Liver (tissue), 9 donors: ENCODE results near the gene RARB. TPM values are rescaled to one million over a fixed set of nuclear protein-coding genes. Genes with fewer than 3 reads are reported as not detected.

Experiments used
- DNase-seq: peaks from one replicate; pipeline ENCODE4 v3.0.0-alpha.2; 2017; ENCODE audit warnings: low spot score
- H3K27ac ChIP-seq, 2 donors: one replicate each; pipeline ENCODE4 v1.7.0; 2013; ENCODE audit warnings: inconsistent platforms in 2 of 2, low read length in 2 of 2, control low read depth in 1 of 2, low read depth in 1 of 2, mild to moderate bottlenecking in 1 of 2
- H3K27me3 ChIP-seq, 4 donors: one replicate each; pipeline versions ENCODE4 v1.6.1 to v1.7.0; 2013; ENCODE audit warnings: low read length in 3 of 4, inconsistent platforms in 1 of 4, mild to moderate bottlenecking in 1 of 4, moderate library complexity in 1 of 4; ENCODE audit not compliant: control insufficient read depth in 4 of 4, insufficient read depth in 4 of 4
- H3K36me3 ChIP-seq, 4 donors: one replicate each; pipeline versions ENCODE4 v1.6.1 to v1.7.0; 2013; ENCODE audit warnings: low read length in 3 of 4, mild to moderate bottlenecking in 3 of 4, low read depth in 1 of 4, moderate library complexity in 1 of 4; ENCODE audit not compliant: control insufficient read depth in 4 of 4, insufficient read depth in 3 of 4
- H3K4me1 ChIP-seq, 4 donors: one replicate each; pipeline versions ENCODE4 v1.6.1 to v1.7.0; 2013; ENCODE audit warnings: low read length in 3 of 4, mild to moderate bottlenecking in 3 of 4, moderate library complexity in 1 of 4; ENCODE audit not compliant: control insufficient read depth in 4 of 4, insufficient read depth in 4 of 4
- H3K4me3 ChIP-seq, 3 donors: one replicate each; pipeline versions ENCODE4 v1.6.1 to v1.7.0; 2013; ENCODE audit warnings: low read length in 3 of 3, control low read depth in 1 of 3, low read depth in 1 of 3, mild to moderate bottlenecking in 1 of 3
- H3K9ac ChIP-seq, 2 donors: one replicate each; pipeline ENCODE4 v1.7.0; 2013; ENCODE audit warnings: low read length in 2 of 2, mild to moderate bottlenecking in 2 of 2, moderate library complexity in 2 of 2, control low read depth in 1 of 2, low read depth in 1 of 2
- H3K9me3 ChIP-seq, 4 donors: one replicate each; pipeline versions ENCODE4 v1.6.1 to v1.7.0; 2013; ENCODE audit warnings: low read length in 3 of 4; ENCODE audit not compliant: control insufficient read depth in 4 of 4
- EGR1 ChIP-seq, 2 donors: IDR thresholded peaks; 2 replicates each; pipeline ENCODE4 v1.6.1; 2016 to 2018; ENCODE audit warnings: antibody characterized with exemption in 2 of 2, low read depth in 2 of 2
- FOXA1 ChIP-seq: IDR thresholded peaks from 2 replicates; pipeline ENCODE4 v1.6.1; 2016; ENCODE audit warnings: antibody characterized with exemption
- FOXA2 ChIP-seq: IDR thresholded peaks from 2 replicates; pipeline ENCODE4 v1.6.1; 2016; ENCODE audit warnings: antibody characterized with exemption
- GABPA ChIP-seq, 2 donors: IDR thresholded peaks in 1 of 2; conservative IDR thresholded peaks in 1 of 2; 2 replicates each; pipeline ENCODE4 v1.6.1; 2016; ENCODE audit warnings: antibody characterized with exemption in 2 of 2, mild to moderate bottlenecking in 1 of 2, moderate library complexity in 1 of 2
- HNF4A ChIP-seq, 2 donors: conservative IDR thresholded peaks; 2 replicates each; pipeline ENCODE4 v1.6.1; 2016; ENCODE audit warnings: antibody characterized with exemption in 2 of 2, mild to moderate bottlenecking in 2 of 2
- HNF4G ChIP-seq: IDR thresholded peaks from 2 replicates; pipeline ENCODE4 v1.6.1; 2016; ENCODE audit warnings: antibody characterized with exemption
- JUND ChIP-seq, 2 donors: IDR thresholded peaks; 2 replicates each; pipeline ENCODE4 v1.6.1; 2016; ENCODE audit warnings: antibody characterized with exemption in 2 of 2
- NR2F2 ChIP-seq: IDR thresholded peaks from 2 replicates; pipeline ENCODE4 v1.6.1; 2016; ENCODE audit warnings: antibody characterized with exemption
- SP1 ChIP-seq: IDR thresholded peaks from 2 replicates; pipeline ENCODE4 v1.6.1; 2018; ENCODE audit warnings: antibody characterized with exemption, mild to moderate bottlenecking
- TAF1 ChIP-seq: conservative IDR thresholded peaks from 2 replicates; pipeline ENCODE4 v1.6.1; 2016; ENCODE audit warnings: antibody characterized with exemption, mild to moderate bottlenecking
- YY1 ChIP-seq: IDR thresholded peaks from 2 replicates; pipeline ENCODE4 v1.6.1; 2016; ENCODE audit warnings: antibody characterized with exemption, mild to moderate bottlenecking
- WGBS: extraction: QIAGEN DNeasy Blood & Tissue Kit; methylation state at CpG from one replicate; pipeline ENCODE4 v1.1.7; 2013; 5-methylcytosine and 5-hydroxymethylcytosine counted together
- polyA plus RNA-seq, 2 donors: library from polyadenylated mRNA; stranded (reverse) in 1 of 2; unstranded in 1 of 2; fragments of 200-250 nt in 1 of 2; fragments of >200 nt in 1 of 2; fragmentation: Nextera tagmentation in 1 of 2; extraction: Ambion mirVana in 1 of 2; gene quantifications; one replicate each; pipeline versions ENCODE4 v1.2.1 to v1.2.3, GENCODE V29; 2013 to 2015
- total RNA-seq, 2 donors: library from RNA; depleted of rRNA; stranded (reverse); fragments of >200 nt; gene quantifications; one replicate each; pipeline ENCODE4 v1.2.3, GENCODE V29; 2014
- TF ChIP-seq, protein P1 (sequence below): IDR thresholded peaks from 2 replicates; pipeline ENCODE4 v1.6.1; 2016; ENCODE audit warnings: antibody characterized with exemption, mild to moderate bottlenecking
- TF ChIP-seq, protein P2 (sequence below): IDR thresholded peaks from 2 replicates; pipeline ENCODE4 v1.6.1; 2016; ENCODE audit warnings: antibody characterized with exemption
- TF ChIP-seq, protein P3 (sequence below): IDR thresholded peaks from 2 replicates; pipeline ENCODE4 v1.6.1; 2016; ENCODE audit warnings: antibody characterized with exemption
- TF ChIP-seq, protein P4 (sequence below): fragments of 150-350 bp; IDR thresholded peaks from 2 replicates; pipeline ENCODE4 v1.5.1; 2017; ENCODE audit warnings: improper control_type of control experiment, low read depth, low read length; ENCODE audit not compliant: missing input control
- donor health status: healthy.
- donor health status: healthy.
- donor health status: healthy.
- donor health status: healthy.
- donor health status: healthy.

The RARB gene
- total and polyA plus RNA-seq, 4 donors = 2.1 to 3.3 (median 2.3) TPM

DNA sequence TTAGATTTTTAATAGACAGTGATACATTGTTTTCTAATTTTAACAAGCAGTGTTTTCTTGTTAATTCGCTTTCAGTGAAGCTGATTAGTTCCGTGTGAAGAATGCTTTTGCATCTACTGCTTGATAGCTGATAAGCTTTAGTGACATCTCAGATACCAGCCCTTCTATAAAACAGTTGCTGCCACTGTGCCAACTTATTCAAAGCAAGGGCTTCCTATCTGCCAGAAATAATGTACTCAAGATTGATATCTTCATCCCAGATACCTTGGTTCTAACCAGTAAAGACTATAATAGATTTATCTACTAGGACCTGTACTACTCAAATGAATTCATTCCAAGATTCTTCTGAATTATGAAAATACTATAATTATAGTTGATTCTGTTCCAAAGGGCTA, 30.4 kb downstream of the RARB start:
- Histone ChIP-seq H3K9me3 (no peaks in the 10 kb centered on the region), H3K4me3 (no peak overlapping the region), H3K27ac (no peak overlapping the region), H3K4me1 (peaks cover 2 to 8% (median 3%) of the 10 kb centered on the region in 4 donors), H3K36me3 (no peaks in the 10 kb centered on the region), H3K27me3 (no peaks in the 10 kb centered on the region), H3K9ac (no peak overlapping the region)
- TF ChIP-seq, protein P1, sequence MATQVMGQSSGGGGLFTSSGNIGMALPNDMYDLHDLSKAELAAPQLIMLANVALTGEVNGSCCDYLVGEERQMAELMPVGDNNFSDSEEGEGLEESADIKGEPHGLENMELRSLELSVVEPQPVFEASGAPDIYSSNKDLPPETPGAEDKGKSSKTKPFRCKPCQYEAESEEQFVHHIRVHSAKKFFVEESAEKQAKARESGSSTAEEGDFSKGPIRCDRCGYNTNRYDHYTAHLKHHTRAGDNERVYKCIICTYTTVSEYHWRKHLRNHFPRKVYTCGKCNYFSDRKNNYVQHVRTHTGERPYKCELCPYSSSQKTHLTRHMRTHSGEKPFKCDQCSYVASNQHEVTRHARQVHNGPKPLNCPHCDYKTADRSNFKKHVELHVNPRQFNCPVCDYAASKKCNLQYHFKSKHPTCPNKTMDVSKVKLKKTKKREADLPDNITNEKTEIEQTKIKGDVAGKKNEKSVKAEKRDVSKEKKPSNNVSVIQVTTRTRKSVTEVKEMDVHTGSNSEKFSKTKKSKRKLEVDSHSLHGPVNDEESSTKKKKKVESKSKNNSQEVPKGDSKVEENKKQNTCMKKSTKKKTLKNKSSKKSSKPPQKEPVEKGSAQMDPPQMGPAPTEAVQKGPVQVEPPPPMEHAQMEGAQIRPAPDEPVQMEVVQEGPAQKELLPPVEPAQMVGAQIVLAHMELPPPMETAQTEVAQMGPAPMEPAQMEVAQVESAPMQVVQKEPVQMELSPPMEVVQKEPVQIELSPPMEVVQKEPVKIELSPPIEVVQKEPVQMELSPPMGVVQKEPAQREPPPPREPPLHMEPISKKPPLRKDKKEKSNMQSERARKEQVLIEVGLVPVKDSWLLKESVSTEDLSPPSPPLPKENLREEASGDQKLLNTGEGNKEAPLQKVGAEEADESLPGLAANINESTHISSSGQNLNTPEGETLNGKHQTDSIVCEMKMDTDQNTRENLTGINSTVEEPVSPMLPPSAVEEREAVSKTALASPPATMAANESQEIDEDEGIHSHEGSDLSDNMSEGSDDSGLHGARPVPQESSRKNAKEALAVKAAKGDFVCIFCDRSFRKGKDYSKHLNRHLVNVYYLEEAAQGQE = no peak
- TF ChIP-seq YY1 = no peak
- no peak for TF ChIP-seq NR2F2
- TF ChIP-seq, protein P2, sequence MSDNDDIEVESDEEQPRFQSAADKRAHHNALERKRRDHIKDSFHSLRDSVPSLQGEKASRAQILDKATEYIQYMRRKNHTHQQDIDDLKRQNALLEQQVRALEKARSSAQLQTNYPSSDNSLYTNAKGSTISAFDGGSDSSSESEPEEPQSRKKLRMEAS = no peak
- no peak for TF ChIP-seq HNF4G
- no peak for TF ChIP-seq EGR1 (IDR thresholded peaks at IDR 0.05; ENCODE audit: low read depth in 2 of 2)
- no peak for TF ChIP-seq GABPA (IDR thresholded peaks at IDR 0.05 in 1 of 2, conservative IDR thresholded peaks at IDR 0.05 in 1 of 2)
- TF ChIP-seq, protein P3, sequence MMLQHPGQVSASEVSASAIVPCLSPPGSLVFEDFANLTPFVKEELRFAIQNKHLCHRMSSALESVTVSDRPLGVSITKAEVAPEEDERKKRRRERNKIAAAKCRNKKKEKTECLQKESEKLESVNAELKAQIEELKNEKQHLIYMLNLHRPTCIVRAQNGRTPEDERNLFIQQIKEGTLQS = no peak
- no peak for TF ChIP-seq TAF1
- TF ChIP-seq FOXA2 = no peak
- TF ChIP-seq JUND (IDR thresholded peaks at IDR 0.05) = no peak
- TF ChIP-seq, protein P4, sequence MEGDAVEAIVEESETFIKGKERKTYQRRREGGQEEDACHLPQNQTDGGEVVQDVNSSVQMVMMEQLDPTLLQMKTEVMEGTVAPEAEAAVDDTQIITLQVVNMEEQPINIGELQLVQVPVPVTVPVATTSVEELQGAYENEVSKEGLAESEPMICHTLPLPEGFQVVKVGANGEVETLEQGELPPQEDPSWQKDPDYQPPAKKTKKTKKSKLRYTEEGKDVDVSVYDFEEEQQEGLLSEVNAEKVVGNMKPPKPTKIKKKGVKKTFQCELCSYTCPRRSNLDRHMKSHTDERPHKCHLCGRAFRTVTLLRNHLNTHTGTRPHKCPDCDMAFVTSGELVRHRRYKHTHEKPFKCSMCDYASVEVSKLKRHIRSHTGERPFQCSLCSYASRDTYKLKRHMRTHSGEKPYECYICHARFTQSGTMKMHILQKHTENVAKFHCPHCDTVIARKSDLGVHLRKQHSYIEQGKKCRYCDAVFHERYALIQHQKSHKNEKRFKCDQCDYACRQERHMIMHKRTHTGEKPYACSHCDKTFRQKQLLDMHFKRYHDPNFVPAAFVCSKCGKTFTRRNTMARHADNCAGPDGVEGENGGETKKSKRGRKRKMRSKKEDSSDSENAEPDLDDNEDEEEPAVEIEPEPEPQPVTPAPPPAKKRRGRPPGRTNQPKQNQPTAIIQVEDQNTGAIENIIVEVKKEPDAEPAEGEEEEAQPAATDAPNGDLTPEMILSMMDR = no peak
- no peak for TF ChIP-seq SP1
- WGBS = 75% methylated on average over 2 of the region's 2 CpGs
- DNase-seq = no peak

DNA sequence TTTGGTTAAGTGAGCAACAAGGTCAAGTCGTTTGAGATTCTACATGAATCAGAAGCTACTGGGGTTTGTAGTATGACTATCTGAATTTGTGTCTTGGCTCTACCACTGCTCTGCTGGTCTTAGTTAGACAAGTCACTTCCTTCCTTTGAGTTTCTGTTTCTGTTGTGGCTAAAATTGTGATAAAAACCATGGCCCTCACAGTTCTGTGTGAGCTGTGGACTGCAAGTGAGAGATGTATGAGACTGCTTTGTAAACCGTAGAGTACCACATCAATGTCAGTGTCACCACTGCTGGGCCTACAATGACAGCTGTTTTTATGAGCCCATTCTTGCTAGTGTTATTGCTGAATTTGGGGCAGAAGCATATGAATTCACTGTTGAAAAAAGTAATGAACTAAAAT, 32.7 kb downstream of the RARB start:
- Histone ChIP-seq H3K4me3 (no peak overlapping the region), H3K9me3 (no peaks in the 10 kb centered on the region), H3K36me3 (no peaks in the 10 kb centered on the region), H3K27ac (no peak overlapping the region), H3K4me1 (peaks cover 2 to 15% (median 3%) of the 10 kb centered on the region in 4 donors), H3K9ac (no peak overlapping the region), H3K27me3 (no peaks in the 10 kb centered on the region)
- TF ChIP-seq NR2F2 = no peak
- TF ChIP-seq, protein P4 = no peak
- TF ChIP-seq HNF4A (conservative IDR thresholded peaks at IDR 0.05) = no peak
- TF ChIP-seq, protein P2 = no peak
- no peak for TF ChIP-seq JUND (IDR thresholded peaks at IDR 0.05)
- no peak for TF ChIP-seq TAF1
- TF ChIP-seq FOXA1 = no peak
- no peak for TF ChIP-seq FOXA2
- no peak for TF ChIP-seq GABPA (IDR thresholded peaks at IDR 0.05 in 1 of 2, conservative IDR thresholded peaks at IDR 0.05 in 1 of 2)
- WGBS = 72% methylated on average over 2 of the region's 2 CpGs
- DNase-seq = no peak
